B cell (primary cell): Measurements from ENCODE around the gene ATAT1. TPM values are rescaled to one million over a fixed set of nuclear protein-coding genes. Genes with fewer than 3 reads are reported as not detected.

Source experiments
- ATAC-seq: fragments of 200-7000 bp; cut with Tn5 transposase; one replicate; pipeline ENCODE4 v1.10.0; 2021; ENCODE audit warnings: low read depth, mild to moderate bottlenecking, moderate number of reproducible peaks, moderate library complexity
- CTCF ChIA-PET: fragments of 350-600 bp; sonication (Branson Sonifier 250); formaldehyde crosslinking; loops from one replicate; lab custom pipeline; 2021; ENCODE audit warnings: antibody characterized with exemption, inconsistent platforms; lab: Charles Lee
- POLR2A ChIA-PET: fragments of 350-600 bp; sonication (Branson Sonifier 250); formaldehyde crosslinking; loops from one replicate; lab custom pipeline; 2021; ENCODE audit warnings: antibody characterized with exemption; lab: Charles Lee
- DNase-seq: peaks from one replicate; pipeline ENCODE4 v3.0.0; 2013
- H2AFZ ChIP-seq: 2 replicates; pipeline ENCODE4 v1.6.1; 2012; ENCODE audit warnings: mild to moderate bottlenecking, low read depth, low read length; ENCODE audit not compliant: insufficient read depth, poor library complexity, severe bottlenecking
- H3K27ac ChIP-seq, 2 donors: 1 replicate in 1 of 2; 2 replicates in 1 of 2; pipeline ENCODE4 v1.5.1; 2012 to 2013; ENCODE audit warnings: low read length in 2 of 2, mild to moderate bottlenecking in 2 of 2, moderate library complexity in 1 of 2
- H3K27me3 ChIP-seq, 4 experiments: fragments of 200-600 bp in 1 of 4; sonication (generic) in 1 of 4; replicated peaks in 1 of 4; 1 replicate in 2 of 4; 2 replicates in 2 of 4; pipeline versions ENCODE4 v1.6.1 to v1.7.0; 2013 to 2016; ENCODE audit warnings: low read length in 3 of 4, mild to moderate bottlenecking in 2 of 4, mixed read lengths in 1 of 4, moderate library complexity in 1 of 4; ENCODE audit not compliant: insufficient read depth in 4 of 4, control insufficient read depth in 3 of 4; ENCODE audit errors: control extremely low read depth in 1 of 4
- H3K36me3 ChIP-seq, 2 experiments: replicated peaks in 1 of 2; 1 replicate in 1 of 2; 2 replicates in 1 of 2; pipeline versions ENCODE4 v1.6.1 to v1.7.1; 2013; ENCODE audit warnings: low read length in 1 of 2; ENCODE audit not compliant: insufficient read depth in 2 of 2, control insufficient read depth in 1 of 2; ENCODE audit errors: control extremely low read depth in 1 of 2, extremely low read depth in 1 of 2
- H3K4me1 ChIP-seq, 2 donors: fragments of 200-600 bp in 1 of 2; sonication (generic) in 1 of 2; 1 replicate in 1 of 2; 2 replicates in 1 of 2; pipeline versions ENCODE4 v1.5.1 to v1.6.1; 2013 to 2017; ENCODE audit warnings: low read length in 2 of 2; ENCODE audit not compliant: control insufficient read depth in 2 of 2, insufficient read depth in 2 of 2
- H3K4me2 ChIP-seq: replicated peaks from 2 replicates; pipeline ENCODE3; 2012; ENCODE audit warnings: mild to moderate bottlenecking, low read depth, low read length; ENCODE audit not compliant: poor library complexity, severe bottlenecking
- H3K4me3 ChIP-seq, 5 experiments: fragments of 200-600 bp in 1 of 5; sonication (generic) in 1 of 5; 1 replicate in 3 of 5; 2 replicates in 2 of 5; pipeline versions ENCODE4 v1.5.1 to v1.7.0; 2011 to 2016; ENCODE audit warnings: low read length in 4 of 5, mild to moderate bottlenecking in 4 of 5, low read depth in 2 of 5, control low read depth in 1 of 5, moderate library complexity in 1 of 5; ENCODE audit not compliant: insufficient read depth in 1 of 5; ENCODE audit errors: control extremely low read depth in 1 of 5, extremely low read depth in 1 of 5
- H3K79me2 ChIP-seq: fragments of 200-600 bp; sonication (generic); one replicate; pipeline ENCODE4 v1.6.0; 2016; ENCODE audit warnings: low read length; ENCODE audit not compliant: control insufficient read depth, insufficient read depth
- H3K9ac ChIP-seq: fragments of 200-600 bp; sonication (generic); 2 replicates; pipeline ENCODE4 v1.6.1; 2017; ENCODE audit warnings: mild to moderate bottlenecking, low read length, moderate library complexity
- H3K9me3 ChIP-seq, 3 donors: one replicate each; pipeline versions ENCODE4 v1.6.1 to v1.7.1; 2013; ENCODE audit warnings: low read length in 2 of 3; ENCODE audit not compliant: control insufficient read depth in 2 of 3, insufficient read depth in 1 of 3; ENCODE audit errors: control extremely low read depth in 1 of 3
- H4K20me1 ChIP-seq: 2 replicates; pipeline ENCODE4 v1.6.0; 2012; ENCODE audit warnings: mild to moderate bottlenecking, low read length; ENCODE audit not compliant: insufficient read depth, control insufficient read depth, poor library complexity, severe bottlenecking
- H3K27ac Mint-ChIP-seq: one replicate; pipeline ENCODE4 v1.8.0; 2021; ENCODE audit warnings: mixed read lengths
- H3K27me3 Mint-ChIP-seq: one replicate; pipeline ENCODE4 v1.8.0; 2021; ENCODE audit warnings: mixed read lengths
- H3K4me1 Mint-ChIP-seq: one replicate; pipeline ENCODE4 v1.8.0; 2021; ENCODE audit warnings: mixed read lengths
- H3K4me3 Mint-ChIP-seq: one replicate; pipeline ENCODE4 v1.8.0; 2021; ENCODE audit warnings: mixed read lengths
- H3K9me3 Mint-ChIP-seq: one replicate; pipeline ENCODE4 v1.8.0; 2022; ENCODE audit warnings: mixed read lengths; ENCODE audit not compliant: insufficient read depth
- EZH2 ChIP-seq: IDR thresholded peaks from 2 replicates; pipeline ENCODE4 v1.6.1; 2012; ENCODE audit warnings: borderline replicate concordance, low read depth, mild to moderate bottlenecking, moderate library complexity, low read length; ENCODE audit not compliant: insufficient read depth, poor library complexity, severe bottlenecking
- WGBS: methylation state at CpG from one replicate; pipeline ENCODE4 v1.1.5; 2013; ENCODE audit warnings: missing lambda C conversion rate; ENCODE audit not compliant: insufficient coverage; 5-methylcytosine and 5-hydroxymethylcytosine counted together
- intact Hi-C: fragments of 100-400 bp; cut with micrococcal nuclease; formaldehyde crosslinking; loops from one replicate; pipeline ENCODE4 v1.10.0; 2022
- polyA plus RNA-seq: library from polyadenylated mRNA; depleted of rRNA; stranded (reverse); fragments of >200 nt; gene quantifications from 2 replicates; pipeline ENCODE4 v1.2.3, GENCODE V29; 2012
- total RNA-seq, 2 donors: library from RNA; stranded (reverse); fragments of 120-200 nt in 1 of 2; gene quantifications; 1 replicate in 1 of 2; 2 replicates in 1 of 2; pipeline versions ENCODE4 v1.2.3 to v1.2.4, GENCODE V29; 2013 to 2022
- TF ChIP-seq, protein P1 (sequence below): fragments of 200-600 bp; IDR thresholded peaks from one replicate; pipeline ENCODE4 v1.8.0; 2022; ENCODE audit warnings: antibody characterized with exemption, mild to moderate bottlenecking

Gene ATAT1
- total and polyA plus RNA-seq, 2 donors (not counting 1 experiment from before 2014, with no cell fraction given), result 15.7 to 21.5 TPM

DNA sequence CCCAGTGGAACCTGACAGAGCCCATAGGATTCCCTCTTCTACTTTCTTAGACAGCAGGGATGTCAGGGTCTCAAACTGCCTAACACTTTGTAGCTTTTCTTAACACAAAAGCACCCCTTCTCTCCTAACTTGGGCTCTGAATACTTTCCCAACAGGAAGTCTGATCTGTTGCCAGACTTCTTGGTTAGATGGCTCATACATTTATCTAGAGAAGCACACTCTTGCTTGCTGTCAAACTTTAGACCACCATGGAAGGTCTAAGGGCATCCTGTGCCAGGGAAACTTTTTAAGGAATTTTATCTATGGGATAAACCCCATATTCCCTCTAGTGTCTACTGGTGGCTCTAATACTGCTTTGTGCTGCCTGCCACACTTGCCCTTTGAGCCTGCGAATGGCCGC, 17.0 kb downstream of the ATAT1 start:
- Histone ChIP-seq H3K4me2 (no peak overlapping the region), H3K27ac (no peak overlapping the region), H4K20me1 (peaks cover 13% of the 10 kb centered on the region), H3K4me3 (no peak overlapping the region), H3K79me2 (peaks cover 18% of the 10 kb centered on the region), H3K4me1 (peaks cover 12 to 16% of the 10 kb centered on the region in 2 donors), H3K9ac (no peak overlapping the region), H3K36me3 (peaks cover 3 to 15% of the 10 kb centered on the region in 2 experiments), H3K9me3 (no peaks in the 10 kb centered on the region), H2AFZ (no peak overlapping the region), H3K27me3 (no peaks in the 10 kb centered on the region)
- no peaks in the 10 kb centered on the region for H3K9me3 Mint-ChIP-seq
- CTCF ChIA-PET, result interaction anchor here (1.8 kb wide), 1 partner anchor 79 kb away, joined by 5 read pairs; no protein-coding TSS in a partner anchor
- no peak for ATAC-seq
- peaks cover 22% of the 10 kb centered on the region for H3K4me1 Mint-ChIP-seq
- intact Hi-C loops, result no loop called here
- H3K27me3 Mint-ChIP-seq, result no peaks in the 10 kb centered on the region
- no peak for DNase-seq
- no peak overlapping the region for H3K4me3 Mint-ChIP-seq
- TF ChIP-seq, protein P1, sequence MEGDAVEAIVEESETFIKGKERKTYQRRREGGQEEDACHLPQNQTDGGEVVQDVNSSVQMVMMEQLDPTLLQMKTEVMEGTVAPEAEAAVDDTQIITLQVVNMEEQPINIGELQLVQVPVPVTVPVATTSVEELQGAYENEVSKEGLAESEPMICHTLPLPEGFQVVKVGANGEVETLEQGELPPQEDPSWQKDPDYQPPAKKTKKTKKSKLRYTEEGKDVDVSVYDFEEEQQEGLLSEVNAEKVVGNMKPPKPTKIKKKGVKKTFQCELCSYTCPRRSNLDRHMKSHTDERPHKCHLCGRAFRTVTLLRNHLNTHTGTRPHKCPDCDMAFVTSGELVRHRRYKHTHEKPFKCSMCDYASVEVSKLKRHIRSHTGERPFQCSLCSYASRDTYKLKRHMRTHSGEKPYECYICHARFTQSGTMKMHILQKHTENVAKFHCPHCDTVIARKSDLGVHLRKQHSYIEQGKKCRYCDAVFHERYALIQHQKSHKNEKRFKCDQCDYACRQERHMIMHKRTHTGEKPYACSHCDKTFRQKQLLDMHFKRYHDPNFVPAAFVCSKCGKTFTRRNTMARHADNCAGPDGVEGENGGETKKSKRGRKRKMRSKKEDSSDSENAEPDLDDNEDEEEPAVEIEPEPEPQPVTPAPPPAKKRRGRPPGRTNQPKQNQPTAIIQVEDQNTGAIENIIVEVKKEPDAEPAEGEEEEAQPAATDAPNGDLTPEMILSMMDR, result no peak
- TF ChIP-seq EZH2, result no peak
- WGBS, result no CpG with 5 or more reads among the region's 2 CpGs
- POLR2A ChIA-PET, result no interaction called here
- no peak overlapping the region for H3K27ac Mint-ChIP-seq

DNA sequence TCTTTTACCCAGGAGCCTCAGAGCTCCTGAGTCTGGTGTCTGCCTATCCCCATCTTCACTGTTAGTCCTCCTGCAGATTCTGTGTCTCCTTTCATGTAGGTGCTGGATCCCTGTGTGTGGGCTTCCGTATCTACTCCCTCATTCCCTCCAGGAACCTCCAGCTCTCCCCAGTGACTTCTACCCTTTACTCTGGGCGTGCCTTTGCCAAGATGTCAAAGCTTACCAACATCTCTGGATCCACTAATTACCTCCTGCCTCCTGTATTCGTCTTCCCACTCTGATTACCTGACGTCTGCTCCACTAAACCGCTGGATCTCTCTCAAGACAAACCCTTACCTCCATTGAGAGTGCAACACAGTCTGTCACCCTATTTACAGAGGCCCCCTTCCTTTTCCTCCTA, 18.1 kb downstream of the ATAT1 start:
- ChIA-PET POLR2A (no interaction called here), CTCF (interaction anchor here (0.6 to 1.8 kb wide), 3 partner anchors 28 to 163 kb away, joined by 3 to 5 read pairs (median 3); partner anchors contain the start of gene DHX16)
- WGBS, result 77% methylated on average over 5 of the region's 5 CpGs
- H2AFZ ChIP-seq, result no peak overlapping the region
- TF ChIP-seq, protein P1, result no peak
- no peak for TF ChIP-seq EZH2
- DNase-seq (no peak), ATAC-seq (no peak)
- Mint-ChIP-seq H3K9me3 (no peaks in the 10 kb centered on the region), H3K27me3 (no peaks in the 10 kb centered on the region), H3K4me3 (no peak overlapping the region), H3K27ac (no peak overlapping the region), H3K4me1 (peaks cover 22% of the 10 kb centered on the region)
- H3K9me3 ChIP-seq, result no peaks in the 10 kb centered on the region
- intact Hi-C loops, result no loop called here
- H3K27me3 ChIP-seq, result no peaks in the 10 kb centered on the region
- peaks cover 12 to 16% of the 10 kb centered on the region in 2 donors for H3K4me1 ChIP-seq
- peaks cover 18% of the 10 kb centered on the region for H4K20me1 ChIP-seq
- no peak overlapping the region for H3K4me2 ChIP-seq
- H3K4me3 ChIP-seq, result no peak overlapping the region
- H3K36me3 ChIP-seq, result peaks cover 3 to 15% of the 10 kb centered on the region in 2 experiments
- H3K79me2 ChIP-seq, result peaks cover 28% of the 10 kb centered on the region
- no peak overlapping the region for H3K27ac ChIP-seq
- no peak overlapping the region for H3K9ac ChIP-seq
